Endodermal cell (in vitro differentiated cells): Measurements from ENCODE around the gene PACSIN2. TPM values are rescaled to one million over a fixed set of nuclear protein-coding genes. Genes with fewer than 3 reads are reported as not detected.
A peak's percentile ranks its signal among the peaks of the same experiment; 100 is the strongest.

Source experiments
- DNase-seq: peaks from one replicate; pipeline ENCODE4 v3.0.0-alpha.2; 2017
- H3K27ac ChIP-seq: 2 replicates; pipeline ENCODE4 v1.5.1; 2013; ENCODE audit warnings: mild to moderate bottlenecking, low read depth, low read length, moderate library complexity
- H3K27me3 ChIP-seq: 2 replicates; pipeline ENCODE4 v1.6.1; 2013; ENCODE audit warnings: mild to moderate bottlenecking, low read length, moderate library complexity; ENCODE audit not compliant: insufficient read depth, control insufficient read depth, poor library complexity, severe bottlenecking
- H3K36me3 ChIP-seq: 2 replicates; pipeline ENCODE4 v1.7.0; 2013; ENCODE audit warnings: mild to moderate bottlenecking, low read length, moderate library complexity; ENCODE audit not compliant: control insufficient read depth, insufficient read depth
- H3K4me1 ChIP-seq: one replicate; pipeline ENCODE4 v1.7.0; 2013; ENCODE audit warnings: low read length; ENCODE audit not compliant: control insufficient read depth, insufficient read depth
- H3K4me3 ChIP-seq: 2 replicates; pipeline ENCODE4 v1.5.1; 2013; ENCODE audit warnings: mild to moderate bottlenecking, low read length, moderate library complexity
- H3K9ac ChIP-seq: 2 replicates; pipeline ENCODE4 v1.6.1; 2013; ENCODE audit warnings: mild to moderate bottlenecking, low read length, moderate library complexity; ENCODE audit not compliant: poor library complexity, severe bottlenecking; ENCODE audit errors: extremely low read depth
- H3K9me3 ChIP-seq: 2 replicates; pipeline ENCODE4 v1.6.1; 2013; ENCODE audit warnings: mild to moderate bottlenecking, low read length, moderate library complexity; ENCODE audit not compliant: control insufficient read depth
- H3K27ac Mint-ChIP-seq: 2 replicates; pipeline ENCODE4 v1.8.0; 2020; ENCODE audit warnings: mixed read lengths
- H3K27me3 Mint-ChIP-seq: 2 replicates; pipeline ENCODE4 v1.8.0; 2021; ENCODE audit warnings: mild to moderate bottlenecking, mixed read lengths; ENCODE audit not compliant: insufficient read depth
- H3K36me3 Mint-ChIP-seq: 2 replicates; pipeline ENCODE4 v1.8.0; 2020; ENCODE audit warnings: low read depth, mixed read lengths
- H3K4me1 Mint-ChIP-seq: 2 replicates; pipeline ENCODE4 v1.8.0; 2020; ENCODE audit warnings: mixed read lengths
- H3K4me3 Mint-ChIP-seq: 2 replicates; pipeline ENCODE4 v1.8.0; 2020; ENCODE audit warnings: mild to moderate bottlenecking, moderate library complexity, mixed read lengths
- H3K9me3 Mint-ChIP-seq: 2 replicates; pipeline ENCODE4 v1.8.0; 2020; ENCODE audit warnings: mild to moderate bottlenecking, mixed read lengths
- CTCF ChIP-seq: fragments of 200-600 bp; sonication (generic); conservative IDR thresholded peaks from 2 replicates; pipeline ENCODE4 v1.5.0; 2021; ENCODE audit warnings: antibody characterized with exemption, mild to moderate bottlenecking
- WGBS, 2 experiments: methylation state at CpG; one replicate each; pipeline versions ENCODE4 v1.1.5 to v1.1.7; 2013; ENCODE audit warnings: missing lambda C conversion rate in 2 of 2, mixed read lengths in 1 of 2; ENCODE audit not compliant: insufficient coverage in 1 of 2, insufficient read length in 1 of 2; 5-methylcytosine and 5-hydroxymethylcytosine counted together
- total RNA-seq, 2 donors: library from RNA; stranded (reverse); fragmentation: NEBNext Ultra II Directional in 1 of 2; extraction: Animal tissue kit (Norgen Biotek cat#: 25700) in 1 of 2; gene quantifications; 2 replicates in 1 of 2; 3 replicates in 1 of 2; pipeline ENCODE4 v1.2.1, GENCODE V29; 2021

PACSIN2 gene
- total RNA-seq, 2 donors from 2014 or later: 60.7 to 61.4 TPM

GRCh38 chr22:43035250-43035649, 20.3 kb upstream of the PACSIN2 start:
- no peaks in the 10 kb centered on the region for H3K9me3 ChIP-seq
- H3K27ac ChIP-seq: no peak overlapping the region
- H3K27ac Mint-ChIP-seq: no peak overlapping the region
- no peak overlapping the region for H3K4me3 ChIP-seq
- H3K36me3 ChIP-seq: no peaks in the 10 kb centered on the region
- peaks cover 3% of the 10 kb centered on the region for H3K4me1 Mint-ChIP-seq
- no peaks in the 10 kb centered on the region for H3K36me3 Mint-ChIP-seq
- H3K4me1 ChIP-seq: no peaks in the 10 kb centered on the region
- TF ChIP-seq CTCF: no peak
- 89 to 96% methylated on average over 3 to 9 of the region's 9 CpGs for WGBS, 2 experiments
- H3K9me3 Mint-ChIP-seq: no peaks in the 10 kb centered on the region
- no peak overlapping the region for H3K9ac ChIP-seq
- no peaks in the 10 kb centered on the region for H3K27me3 ChIP-seq
- DNase-seq: no peak
- no peak overlapping the region for H3K4me3 Mint-ChIP-seq
- no peaks in the 10 kb centered on the region for H3K27me3 Mint-ChIP-seq

GRCh38 chr22:43031617-43032016, 16.7 kb upstream of the PACSIN2 start:
- H3K36me3 ChIP-seq: no peaks in the 10 kb centered on the region
- Mint-ChIP-seq H3K4me3 (no peak overlapping the region), H3K36me3 (no peaks in the 10 kb centered on the region), H3K9me3 (no peaks in the 10 kb centered on the region), H3K27ac (peak overlapping the region; percentile 39), H3K4me1 (peaks cover 3% of the 10 kb centered on the region), H3K27me3 (no peaks in the 10 kb centered on the region)
- H3K9me3 ChIP-seq: no peaks in the 10 kb centered on the region
- no peaks in the 10 kb centered on the region for H3K4me1 ChIP-seq
- no peak overlapping the region for H3K9ac ChIP-seq
- H3K27ac ChIP-seq: no peak overlapping the region
- H3K27me3 ChIP-seq: no peaks in the 10 kb centered on the region
- DNase-seq: no peak
- 85 to 100% methylated on average over 2 to 3 of the region's 3 CpGs for WGBS, 2 experiments
- no peak for TF ChIP-seq CTCF
- H3K4me3 ChIP-seq: no peak overlapping the region

- peaks cover 9% of the 10 kb centered on the region for H3K4me1 Mint-ChIP-seq
- Histone ChIP-seq H3K9ac (no peak overlapping the region), H3K4me3 (no peak overlapping the region), H3K27ac (no peak overlapping the region), H3K27me3 (no peaks in the 10 kb centered on the region), H3K9me3 (no peaks in the 10 kb centered on the region), H3K36me3 (no peaks in the 10 kb centered on the region), H3K4me1 (no peaks in the 10 kb centered on the region)
- no peaks in the 10 kb centered on the region for H3K9me3 Mint-ChIP-seq
- H3K36me3 Mint-ChIP-seq: peaks cover 5% of the 10 kb centered on the region
- 93 to 95% methylated on average over 3 to 6 of the region's 6 CpGs for WGBS, 2 experiments
- no peak for DNase-seq
- no peak for TF ChIP-seq CTCF
- peaks cover 6% of the 10 kb centered on the region for H3K27me3 Mint-ChIP-seq
- H3K4me3 Mint-ChIP-seq: no peak overlapping the region
- H3K27ac Mint-ChIP-seq: no peak overlapping the region
Observed at GRCh38 chr22:43018615-43019014, 3.7 kb upstream of the PACSIN2 start.
